Daoy (cell line): Measurements from ENCODE around the gene RIT2. TPM values are rescaled to one million over a fixed set of nuclear protein-coding genes. Genes with fewer than 3 reads are reported as not detected.

Experiments used
- total RNA-seq: library from RNA; depleted of rRNA; stranded (reverse); fragments of >200 nt; shearing (Covaris generic); gene quantifications from 2 replicates; pipeline ENCODE4 v1.2.3, GENCODE V29; 2014; rRNA removed

Gene RIT2
- total RNA-seq, 1 experiment from 2014 or later, result not detected

Other genes with a start within 250 kb of the RIT2 start
- gene SYT4, start 161.8 kb upstream of the RIT2 start, total RNA-seq, result not detected in 2 replicates